DMS53 treated with DMSO at 0.1 percent for 48 hours (cell line): ENCODE measurements around the gene PSKH1.
"Not testable (repeated sequence)": the region's sequence is repeated elsewhere in the genome, so short reads cannot be mapped to it uniquely, and the experiment has no call there.

Experiments used
- DNase-seq: peaks from one replicate; lab custom pipeline; 2025; ENCODE audit not compliant: unreplicated experiment; lab: John Stamatoyannopoulos, UW

The PSKH1 gene

GRCh38 chr16:67957622-67958021 is 64.6 kb downstream of the PSKH1 start:
- no peak for DNase-seq

GRCh38 chr16:67959536-67960329 is 66.7 kb downstream of the PSKH1 start:
- DNase-seq = no peak

DNA sequence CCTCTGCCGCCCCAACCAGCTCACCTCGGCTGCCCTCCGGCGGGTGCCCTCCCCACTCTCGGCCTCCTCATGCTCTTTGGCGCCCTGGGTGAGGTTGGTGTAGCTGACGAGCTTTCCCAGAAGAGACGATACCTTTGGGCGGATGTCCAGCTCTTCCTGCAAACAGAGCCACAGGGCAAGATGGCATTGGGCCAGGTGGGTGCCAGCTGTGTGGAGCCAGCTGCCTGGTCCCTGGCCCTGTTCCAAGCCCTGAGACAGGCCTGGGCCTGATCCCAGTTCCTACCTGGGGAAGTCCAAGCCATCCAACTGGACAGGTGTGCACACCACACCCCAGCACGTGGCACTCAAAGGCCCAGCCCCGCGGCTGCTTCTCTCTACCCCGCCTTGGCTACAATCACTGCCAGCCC is 68.5 kb downstream of the PSKH1 start:
- DNase-seq = peak; percentile 84

- no peak for DNase-seq
Observed at GRCh38 chr16:67962135-67962534, 69.1 kb downstream of the PSKH1 start.

DNA sequence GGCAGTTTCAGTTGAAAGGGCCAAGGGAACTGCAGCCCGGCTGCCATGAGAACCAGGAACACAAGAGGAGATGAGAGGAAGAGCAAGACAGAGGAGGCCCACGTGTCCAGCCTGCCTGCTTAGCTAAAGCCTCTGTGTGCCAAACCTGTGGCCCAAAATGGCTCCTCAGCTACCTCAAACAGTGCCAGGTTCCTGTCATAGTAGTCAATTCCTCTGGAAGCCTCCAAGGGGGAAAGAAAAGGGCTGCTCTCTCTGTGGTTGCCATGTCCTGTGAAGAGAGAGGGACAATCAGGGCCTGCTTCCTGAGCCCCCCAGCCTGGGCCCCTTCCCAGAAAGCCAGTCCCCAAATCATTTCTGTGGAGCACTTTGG is 70.2 kb downstream of the PSKH1 start:
- no peak for DNase-seq

DNA sequence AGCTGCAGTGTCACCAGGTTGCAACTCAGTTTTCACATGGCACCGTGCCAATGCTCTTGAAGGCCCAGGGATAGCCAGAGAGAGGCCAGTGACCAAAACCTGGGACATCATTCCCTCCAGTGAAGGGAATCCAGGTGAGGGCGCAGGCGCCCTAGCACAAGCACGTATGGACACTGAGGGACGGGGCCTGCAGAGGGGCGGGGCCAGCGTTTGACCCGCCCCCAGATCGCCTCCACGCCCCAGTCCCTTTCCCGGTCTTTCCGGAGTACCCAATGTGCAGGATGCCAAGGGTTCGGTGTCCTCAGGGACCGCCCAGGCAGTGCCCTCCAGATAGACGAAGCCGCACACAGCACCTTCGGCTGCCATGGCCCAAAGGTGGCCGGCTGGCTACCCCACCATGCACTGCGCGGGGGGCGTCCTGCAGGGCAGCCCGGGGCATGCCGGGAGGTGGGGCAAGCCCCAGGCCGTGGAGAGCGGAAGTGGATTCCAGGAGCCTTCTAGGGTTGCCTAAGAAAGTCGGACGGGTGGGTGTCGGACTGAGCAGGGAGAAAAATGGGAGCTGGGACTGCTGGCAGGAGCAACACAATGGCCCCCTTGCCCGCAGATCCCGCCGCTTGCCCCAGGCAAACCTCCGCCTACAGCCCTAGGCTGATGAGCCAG is 70.7 kb downstream of the PSKH1 start:
- no peak for DNase-seq

DNA sequence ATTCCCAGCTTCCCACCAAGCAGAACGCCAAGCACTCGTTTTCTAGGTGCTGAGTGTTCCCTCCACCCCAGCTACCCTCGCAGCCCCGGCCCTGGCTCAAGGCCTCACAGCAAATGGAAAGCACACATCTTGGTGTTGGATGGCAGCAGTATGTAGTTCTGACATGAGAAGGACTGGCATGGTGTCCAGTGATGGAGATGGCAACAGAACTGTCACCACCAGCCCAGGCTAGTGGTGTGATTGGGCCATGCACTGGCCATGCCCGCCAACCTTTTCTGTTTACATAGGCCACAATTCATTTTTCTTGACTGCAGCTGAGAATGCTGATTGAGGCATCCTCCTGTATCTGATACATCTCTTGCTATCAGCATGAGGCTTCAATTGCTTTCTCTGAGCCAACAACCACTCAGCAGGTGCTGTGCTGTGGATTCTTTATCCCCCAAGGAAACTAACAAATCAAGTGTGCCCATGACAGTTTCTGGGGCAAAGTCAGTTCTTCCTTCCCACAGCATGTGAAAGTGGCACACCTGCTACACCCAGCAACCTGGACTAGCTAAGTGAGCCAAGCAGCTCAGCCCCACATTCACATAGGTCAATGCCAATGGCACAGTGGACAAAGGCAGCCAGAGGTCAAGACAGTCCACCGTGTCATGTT is 71.5 kb downstream of the PSKH1 start:
- no peak for DNase-seq

- no peak for DNase-seq
Observed at GRCh38 chr16:67965668-67966548, 72.9 kb downstream of the PSKH1 start.

DNA sequence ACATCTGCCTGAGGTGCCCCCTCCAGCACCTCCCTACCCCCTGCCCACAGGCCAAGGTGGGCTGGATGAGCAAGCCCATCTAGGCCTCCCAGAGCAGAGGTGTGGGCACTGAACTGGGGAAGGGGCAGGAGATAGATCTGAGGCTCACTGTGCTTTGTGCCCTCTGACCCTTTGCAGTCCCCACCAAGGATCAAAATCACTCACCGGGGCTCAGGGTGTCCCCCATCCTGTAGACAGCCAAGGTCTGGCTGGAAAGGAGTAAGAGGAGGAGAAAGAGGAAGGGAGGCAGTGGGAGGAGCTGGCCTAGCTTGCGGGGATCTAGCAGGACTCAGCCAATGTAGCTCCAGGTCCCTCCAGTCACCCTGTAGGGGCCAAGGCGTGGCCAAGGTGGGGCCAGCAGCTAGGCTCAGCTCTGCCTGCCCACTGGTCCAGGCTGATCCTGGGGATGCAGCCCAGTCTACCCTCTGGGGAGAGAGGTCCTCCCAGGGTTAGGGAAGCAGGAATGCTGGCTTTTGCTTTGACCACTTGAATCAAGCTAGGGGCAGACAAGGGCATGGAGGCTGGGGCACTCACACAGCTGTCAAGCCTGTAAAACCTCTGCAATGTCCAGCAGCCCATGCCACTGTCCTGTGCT is 73.6 kb downstream of the PSKH1 start:
- DNase-seq = no peak

GRCh38 chr16:67967183-67967957 is 74.3 kb downstream of the PSKH1 start:
- DNase-seq = no peak

DNA sequence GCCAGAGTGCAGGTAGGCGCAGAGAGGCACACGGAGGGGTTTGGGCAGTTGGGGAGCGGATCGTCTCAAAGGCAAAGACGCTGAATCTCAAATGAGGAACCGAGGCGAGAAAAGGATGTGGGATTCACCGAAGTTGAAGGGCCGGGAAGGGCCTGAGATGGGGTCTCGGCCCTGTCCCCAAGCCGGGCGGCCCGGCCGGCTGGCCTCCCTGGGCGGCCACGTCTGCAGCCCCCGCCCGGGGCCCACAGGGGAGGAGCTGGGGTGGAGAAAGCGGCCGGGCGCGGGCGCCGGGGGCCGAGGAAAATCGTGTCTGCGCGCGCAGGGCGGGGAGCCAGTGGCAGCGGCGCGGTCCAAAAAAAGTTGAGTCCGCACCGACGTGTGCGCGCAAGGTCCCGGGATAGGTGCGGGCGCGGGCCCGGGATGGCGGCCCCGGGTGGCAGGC is 74.9 kb downstream of the PSKH1 start:
- no peak for DNase-seq

- peak; percentile 25 for DNase-seq
Observed at GRCh38 chr16:67968400-67969253, 75.6 kb downstream of the PSKH1 start, which contains the start of gene SLC12A4. TSS of gene SLC12A4 (minus strand) at chr16:67968637. CDS start at chr16:67968553, 84 bp downstream.

GRCh38 chr16:67969254-67970039 is 76.4 kb downstream of the PSKH1 start:
- DNase-seq = no peak

DNA sequence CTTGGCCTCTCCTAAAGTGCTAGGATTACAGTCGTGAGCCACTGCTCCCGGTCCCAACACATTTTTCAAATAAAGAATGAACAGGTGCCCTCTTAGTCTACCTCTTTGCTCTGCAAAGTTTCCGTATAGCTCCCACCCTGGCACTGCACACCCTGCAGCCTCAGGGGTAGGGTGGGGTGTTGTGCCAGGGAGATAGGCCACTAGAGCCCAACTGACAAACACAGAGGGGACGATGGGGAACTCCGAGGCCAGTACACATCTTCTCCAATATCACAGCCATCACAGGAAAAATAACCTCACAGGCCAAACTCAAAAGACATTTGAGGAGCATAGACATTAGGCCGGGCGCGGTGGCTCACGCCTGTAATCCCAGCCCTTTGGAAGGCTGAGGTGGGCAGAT is 78.1 kb downstream of the PSKH1 start:
- no peak for DNase-seq

DNA sequence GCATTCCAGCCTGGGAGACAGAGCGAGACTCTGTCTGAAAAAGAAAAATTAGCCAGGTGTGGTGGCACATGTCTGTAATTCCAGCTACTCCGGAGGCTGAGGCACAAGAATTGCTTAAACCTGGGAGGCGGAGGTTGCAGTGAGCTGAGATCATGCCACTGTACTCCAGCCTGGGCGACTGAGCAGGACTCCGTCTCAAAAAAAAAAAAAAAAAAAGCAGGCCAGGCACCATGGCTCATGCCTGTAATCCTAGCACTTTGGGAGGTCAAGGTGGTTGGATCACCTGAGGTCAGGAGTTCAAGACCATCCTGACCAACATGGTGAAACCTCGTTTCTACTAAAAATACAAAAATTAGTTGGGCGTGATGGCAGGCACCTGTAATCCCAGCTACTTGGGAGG is 79.2 kb downstream of the PSKH1 start:
- DNase-seq = not testable (repeated sequence)

DNA sequence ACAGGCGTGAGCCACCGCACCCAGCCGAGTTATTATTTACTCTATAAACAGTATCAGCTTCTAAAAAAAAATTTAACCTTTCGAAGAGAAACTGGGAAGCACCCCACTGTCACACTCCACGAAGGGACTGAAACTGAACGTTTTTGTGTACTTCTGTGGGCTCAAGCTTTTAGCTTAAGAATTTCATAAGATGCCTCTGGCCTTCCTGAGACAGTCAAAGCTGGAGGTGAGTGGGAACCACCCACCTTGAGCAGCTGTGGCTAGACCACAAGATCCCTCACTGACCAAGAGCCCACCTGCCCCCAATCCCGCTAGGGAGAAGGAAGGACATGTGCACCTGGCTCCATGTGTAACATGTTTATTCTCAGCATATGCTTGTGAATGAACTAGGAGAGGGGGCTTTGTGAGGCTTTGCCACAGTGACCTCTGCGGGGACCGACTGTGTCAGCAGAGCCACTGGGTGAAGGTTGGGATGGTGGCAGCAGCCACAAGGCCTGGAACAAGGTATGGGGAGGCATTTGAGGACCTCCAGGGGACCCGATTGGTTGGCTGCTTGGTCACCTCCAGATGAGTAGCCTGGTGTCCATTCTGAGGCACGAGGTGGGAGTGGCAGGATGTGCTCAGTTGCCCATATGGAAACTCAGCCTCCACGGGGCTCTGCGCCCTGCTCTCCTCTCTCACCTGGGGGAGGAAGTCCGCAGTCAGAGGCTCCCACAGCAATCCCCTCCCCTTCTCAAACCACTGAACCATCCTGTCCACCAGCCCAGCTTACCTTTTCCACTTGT is 82.5 kb downstream of the PSKH1 start:
- DNase-seq = no peak

DNA sequence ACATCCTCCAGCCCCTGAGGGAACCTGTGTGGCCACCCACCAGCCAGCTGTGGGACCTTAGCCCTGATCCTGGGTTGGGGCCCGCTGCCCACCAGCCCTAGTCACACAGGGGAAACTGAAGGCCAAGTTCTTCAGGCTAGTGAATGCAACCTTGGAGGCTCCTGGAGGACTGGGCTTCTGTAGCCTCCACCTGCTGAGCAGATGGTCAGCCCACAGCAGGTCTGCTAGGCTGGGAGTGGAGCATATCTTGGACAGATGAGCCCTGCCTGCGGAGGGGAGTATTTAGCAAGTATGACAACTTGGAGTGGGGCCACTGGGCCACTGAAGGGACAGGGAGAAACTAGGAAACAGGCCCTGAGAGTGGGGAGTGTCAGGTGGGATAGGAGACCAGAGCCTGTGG is 83.2 kb downstream of the PSKH1 start:
- no peak for DNase-seq
